HG02973 (cell line): ENCODE results near the gene CCDC69.
"Not testable (repeated sequence)": the region's sequence is repeated elsewhere in the genome, so short reads cannot be mapped to it uniquely, and the experiment has no call there.

Experiments
- ATAC-seq: cut with Tn5 transposase; IDR thresholded peaks from one replicate; pipeline ENCODE4 v1.9.1; 2021; ENCODE audit warnings: moderate library complexity; ENCODE audit not compliant: unreplicated experiment

Gene CCDC69

DNA sequence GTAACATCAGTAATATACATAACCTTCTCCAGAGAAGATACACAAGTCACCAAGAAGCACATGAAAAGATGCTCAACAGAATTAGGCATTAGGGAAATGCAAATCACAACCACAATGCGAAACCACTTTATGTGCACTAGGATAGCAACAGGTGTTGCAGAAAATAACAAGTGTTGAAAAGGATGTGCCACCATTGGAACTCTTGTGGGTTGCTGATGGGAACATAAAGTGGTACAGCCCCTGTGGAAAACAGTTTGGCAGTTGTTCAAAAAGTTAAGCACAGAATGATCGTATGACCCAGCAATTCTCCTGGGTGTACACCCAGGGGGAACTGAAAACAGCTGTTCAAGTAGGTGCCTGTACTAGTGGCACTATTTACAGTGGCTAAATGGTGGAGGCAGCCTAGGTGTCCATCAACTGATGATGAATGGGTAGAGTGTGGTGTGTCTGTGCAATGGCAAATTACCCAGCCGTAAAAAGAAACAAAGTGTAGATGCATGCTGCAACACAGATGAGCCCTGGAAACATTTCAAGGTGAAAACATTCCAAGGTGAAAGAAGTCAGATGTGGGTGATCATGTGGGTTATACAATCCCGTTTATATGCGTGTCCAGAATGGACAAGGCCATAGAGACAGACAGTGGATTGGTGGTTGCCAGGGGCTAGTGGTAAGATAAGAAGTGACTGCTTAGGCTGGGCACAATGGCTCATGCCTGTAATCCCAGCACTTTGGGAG, 27.2 kb downstream of the CCDC69 start:
- peak; percentile 87 for ATAC-seq

DNA sequence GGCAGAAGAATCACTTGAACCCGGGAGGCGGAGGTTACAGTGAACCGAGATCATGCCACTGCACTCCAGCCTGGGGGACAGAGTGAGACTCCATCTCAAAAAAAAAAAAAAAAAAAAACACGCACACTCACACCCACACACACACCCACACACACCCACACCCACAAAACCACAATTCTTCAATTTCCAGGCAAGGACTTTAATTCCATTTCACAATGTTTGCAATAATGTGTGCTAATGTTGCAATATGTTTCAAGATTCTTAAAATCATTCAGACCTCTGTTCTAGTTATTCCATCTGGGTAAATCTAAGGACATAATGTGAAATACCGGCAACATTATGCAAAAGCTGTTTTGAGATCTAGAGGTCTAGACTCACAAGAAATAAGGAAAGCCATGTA, 28.3 kb downstream of the CCDC69 start:
- no peak for ATAC-seq

DNA sequence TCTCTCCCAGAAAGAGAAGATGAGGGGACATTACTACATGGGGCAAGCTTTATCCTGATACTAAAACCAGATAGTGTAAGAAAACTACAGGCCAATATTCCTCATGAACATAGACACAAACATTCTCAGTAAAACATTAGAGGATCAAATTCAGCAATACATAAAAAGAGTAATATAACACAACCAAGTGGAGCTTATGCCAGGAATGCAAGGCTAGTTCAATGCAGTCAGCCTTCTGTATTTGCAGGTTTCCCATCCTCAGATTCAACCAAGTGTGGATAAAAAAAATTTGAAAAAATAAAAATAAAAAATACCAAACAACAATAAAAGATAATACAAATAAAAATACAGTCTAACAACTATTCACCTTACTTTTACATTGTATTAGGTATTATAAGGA, 31.3 kb downstream of the CCDC69 start:
- no peak for ATAC-seq

DNA sequence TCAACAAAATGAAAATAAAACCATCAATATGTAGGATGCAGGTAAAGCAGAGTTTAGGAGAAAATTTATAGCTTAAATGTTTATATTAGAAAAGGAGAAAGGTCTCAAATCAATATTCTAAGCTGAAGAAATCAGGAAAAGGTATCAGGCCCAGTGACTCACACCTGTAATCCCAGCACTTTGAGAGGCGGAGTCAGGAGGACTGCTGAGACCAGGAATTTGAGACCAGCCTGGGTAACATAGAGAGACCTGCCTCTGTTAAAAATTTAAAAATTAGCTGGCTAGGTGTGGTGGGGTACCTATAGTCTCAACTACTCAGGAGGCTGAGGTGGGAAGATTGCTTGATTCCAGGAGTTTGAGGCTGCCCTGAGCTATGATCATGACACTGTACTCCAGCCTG, 32.2 kb downstream of the CCDC69 start:
- no peak for ATAC-seq

DNA sequence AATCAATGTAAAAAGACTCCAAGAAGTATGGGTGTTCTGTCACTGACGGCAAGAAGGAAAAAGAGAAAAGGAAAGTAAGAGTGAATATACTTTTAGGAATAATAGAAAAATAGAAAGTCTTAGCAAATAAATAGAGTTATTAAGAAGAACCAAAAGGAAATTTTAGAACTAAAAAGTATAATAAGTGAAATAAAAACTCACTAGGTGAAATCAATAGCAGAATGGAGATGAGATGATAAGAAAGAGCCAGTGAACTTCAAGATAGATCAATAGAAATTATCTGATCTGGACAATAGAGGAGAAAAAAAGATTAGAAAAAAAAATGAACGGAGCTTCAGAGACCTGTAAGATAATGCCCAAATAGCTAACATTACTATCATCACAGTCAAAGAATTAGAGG, 34.7 kb downstream of the CCDC69 start:
- ATAC-seq: no peak

DNA sequence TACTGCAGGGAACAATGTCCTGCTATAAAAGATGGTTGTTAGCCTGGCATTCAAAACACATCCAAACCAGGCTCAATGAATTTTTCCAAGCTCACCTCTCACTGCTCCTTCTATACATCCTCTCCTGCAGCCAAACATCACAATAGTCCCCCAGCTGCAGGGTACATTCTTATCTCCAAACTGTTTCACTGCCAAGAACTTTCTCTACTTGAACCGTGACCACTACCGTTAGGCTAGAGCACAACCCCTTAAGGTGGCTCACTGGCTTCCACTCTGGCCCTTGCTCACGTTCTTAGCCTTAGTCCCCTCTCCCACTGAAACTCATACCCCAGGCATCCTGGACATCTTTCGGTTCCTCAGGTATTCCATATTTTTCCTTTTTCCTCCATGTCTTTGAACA, 37.4 kb downstream of the CCDC69 start:
- no peak for ATAC-seq

DNA sequence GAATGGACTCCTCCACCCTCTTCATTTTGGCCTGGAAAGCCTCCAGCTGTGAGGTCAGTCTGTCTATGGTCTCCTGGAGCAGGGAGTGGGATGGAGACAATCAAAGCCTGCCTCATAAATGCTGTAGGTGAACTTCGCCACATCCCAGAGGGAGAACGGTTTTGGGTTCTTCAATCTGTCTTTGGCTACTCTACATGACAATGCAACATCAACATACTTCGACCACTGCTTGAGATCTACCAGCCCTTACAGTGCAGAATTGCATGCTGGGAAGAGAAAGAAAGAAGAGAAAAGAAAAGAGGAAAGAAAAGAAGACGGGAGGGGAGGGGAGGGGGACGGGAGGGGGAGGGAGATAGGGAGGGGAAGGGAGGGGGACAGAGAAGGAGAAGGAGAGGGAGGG, 37.8 kb downstream of the CCDC69 start:
- no peak for ATAC-seq

DNA sequence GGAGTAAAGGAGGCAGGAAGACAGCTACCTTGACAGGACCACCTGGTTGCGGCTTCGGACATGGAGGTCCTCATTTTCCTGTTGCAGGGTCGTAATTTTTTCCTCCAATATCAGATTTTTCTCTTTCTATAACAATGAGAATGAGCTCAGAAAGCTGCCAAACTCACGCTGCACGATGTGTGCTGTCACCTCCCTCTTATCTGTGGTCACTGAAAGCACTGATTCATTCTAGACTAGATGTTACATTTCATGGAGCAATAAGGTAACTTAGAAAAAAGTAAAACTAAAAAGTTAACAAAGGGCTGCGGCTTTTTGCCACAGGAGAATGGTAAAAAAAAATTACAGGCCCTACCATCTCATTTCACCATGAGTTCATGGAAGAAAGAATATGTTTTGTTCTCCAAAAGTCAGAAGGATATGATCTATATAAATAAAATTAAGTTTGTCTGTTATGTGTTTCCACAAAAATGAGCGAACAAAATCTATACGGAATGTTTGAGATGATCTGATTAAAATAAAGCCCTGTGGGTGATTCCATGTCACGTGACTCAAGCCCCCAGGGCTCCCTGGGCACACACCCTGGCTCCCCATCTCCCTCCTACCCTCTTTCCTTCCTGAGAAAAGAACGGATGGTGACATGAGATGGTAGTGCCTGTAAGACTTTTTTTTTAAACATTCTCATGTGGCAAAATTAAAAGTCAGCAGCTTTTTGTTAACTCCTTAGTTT, 39.4 kb downstream of the CCDC69 start:
- no peak for ATAC-seq

DNA sequence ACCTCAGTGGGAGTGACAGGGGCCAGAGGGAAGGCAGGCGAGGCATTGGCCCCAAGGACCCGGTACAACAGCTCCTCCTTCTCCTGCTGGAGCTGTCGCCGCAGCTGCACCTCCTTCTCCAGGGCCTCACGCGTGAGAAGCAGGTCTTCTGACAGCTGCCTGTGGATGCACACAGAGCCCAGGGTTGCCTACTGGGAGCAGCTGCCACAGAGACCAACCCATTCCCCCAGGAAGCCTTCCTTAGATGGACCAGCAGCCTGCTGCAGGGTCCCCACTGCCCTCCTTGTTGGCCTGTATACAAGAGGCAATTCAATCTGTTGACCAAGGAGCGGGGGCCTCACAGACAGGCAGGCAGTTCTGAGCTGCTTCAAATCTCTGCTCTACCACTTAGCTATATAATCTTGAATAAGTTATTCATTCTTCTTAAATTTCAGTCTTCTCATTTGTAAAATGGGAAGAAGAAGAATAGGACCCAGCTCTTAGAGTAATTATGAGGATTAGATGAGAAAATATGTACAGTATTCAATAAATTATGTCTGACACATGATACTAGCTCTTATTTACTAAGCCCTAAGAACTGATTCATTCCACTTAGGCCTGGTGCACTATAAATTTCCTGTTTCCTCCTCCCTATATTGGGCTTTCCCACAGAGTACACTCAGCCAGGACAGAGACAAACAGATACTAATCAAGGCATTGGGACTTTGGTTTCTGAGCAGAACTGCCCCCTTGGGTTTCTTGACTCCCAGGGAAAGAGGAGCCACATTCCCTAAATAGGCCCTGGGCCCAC, 40.2 kb downstream of the CCDC69 start:
- ATAC-seq: no peak

DNA sequence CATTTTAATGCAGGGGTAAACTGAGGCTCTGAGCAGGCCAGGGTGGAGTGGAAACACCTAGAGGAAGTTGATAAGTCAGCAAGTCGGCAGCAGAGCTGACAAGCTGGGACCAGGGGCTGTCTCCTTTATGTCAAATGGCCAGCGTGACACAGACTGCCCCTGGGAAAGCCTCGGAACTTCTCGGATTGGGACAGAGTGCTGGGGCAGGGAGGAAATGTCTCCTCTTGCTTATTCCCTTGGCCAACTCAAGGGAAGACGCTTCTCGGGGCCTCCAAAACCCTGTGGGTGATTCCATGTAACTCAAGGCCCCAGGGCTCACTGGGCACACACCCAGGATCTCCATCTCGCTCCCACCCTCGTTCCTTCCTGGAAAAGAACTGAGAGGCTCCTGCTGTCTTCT, 40.9 kb downstream of the CCDC69 start:
- ATAC-seq: no peak

DNA sequence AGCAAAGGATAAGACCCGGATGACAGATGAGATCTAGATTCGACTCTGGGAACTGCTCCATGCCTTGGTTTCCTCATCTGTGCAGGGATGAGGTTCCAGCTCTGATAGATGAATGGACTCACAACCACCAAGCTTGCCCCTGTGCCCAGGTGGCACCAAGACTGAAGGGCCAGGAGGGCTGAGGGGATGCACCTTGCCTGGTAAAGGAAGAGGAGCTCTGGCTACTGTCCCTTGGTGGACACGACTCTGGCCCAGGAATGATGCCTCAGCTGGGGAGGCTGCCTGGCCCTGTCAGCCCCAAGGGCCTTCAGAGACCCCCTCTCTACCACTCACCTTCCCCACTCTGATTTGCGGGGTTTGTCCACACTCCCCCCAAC, 41.4 kb downstream of the CCDC69 start:
- ATAC-seq: no peak

DNA sequence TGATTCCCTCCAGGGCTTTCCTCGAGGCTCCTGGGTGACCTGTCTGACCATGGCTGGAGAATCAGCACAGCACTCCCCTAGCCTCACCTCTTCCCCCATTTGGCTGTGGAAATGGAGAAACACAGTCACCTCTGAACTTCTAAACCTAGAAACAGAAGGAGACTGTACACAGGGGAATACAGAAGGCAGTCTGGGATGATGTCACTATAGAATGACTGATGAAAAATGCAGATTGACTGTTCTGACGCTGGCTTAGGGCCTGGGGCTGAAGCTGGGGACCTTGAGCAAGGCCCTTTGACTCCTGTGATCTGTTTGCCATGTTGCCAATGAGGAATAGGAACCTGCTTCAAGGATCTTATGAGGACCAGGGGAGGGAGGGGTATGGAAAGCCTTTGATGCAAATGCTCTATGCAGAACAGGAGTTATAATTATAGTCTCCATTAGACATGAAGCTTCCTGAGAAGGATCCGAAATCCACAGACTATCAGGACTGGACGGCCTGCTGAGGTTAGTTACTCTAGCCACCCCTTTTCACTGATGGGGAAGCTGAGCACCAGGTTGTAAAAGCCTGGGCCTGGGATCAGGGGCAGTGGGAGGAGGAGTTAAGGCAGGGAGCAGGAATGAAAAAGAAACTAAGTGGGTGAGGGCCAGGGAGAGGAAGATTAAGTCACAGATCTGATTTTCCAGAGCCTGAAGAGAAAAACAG, 41.9 kb downstream of the CCDC69 start:
- no peak for ATAC-seq

DNA sequence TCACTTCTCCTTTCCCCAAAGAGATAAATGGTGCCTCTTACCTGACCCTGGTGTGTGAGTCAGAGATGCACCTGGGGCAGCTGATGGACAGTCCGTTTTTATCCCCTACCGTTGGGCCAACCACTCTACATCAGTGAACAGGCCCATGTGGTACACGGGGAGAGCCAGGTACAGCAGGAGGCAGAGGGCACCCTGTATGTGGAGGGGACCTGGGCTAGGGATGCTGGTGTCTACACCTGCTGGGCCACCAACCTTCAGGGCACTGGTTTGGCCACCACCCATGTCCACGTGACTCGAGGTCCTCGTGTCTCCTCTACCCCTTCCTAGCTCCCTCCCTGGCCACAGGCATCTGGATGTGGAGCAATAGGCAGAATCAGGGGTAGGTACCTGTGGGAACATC, 43.6 kb downstream of the CCDC69 start:
- no peak for ATAC-seq

DNA sequence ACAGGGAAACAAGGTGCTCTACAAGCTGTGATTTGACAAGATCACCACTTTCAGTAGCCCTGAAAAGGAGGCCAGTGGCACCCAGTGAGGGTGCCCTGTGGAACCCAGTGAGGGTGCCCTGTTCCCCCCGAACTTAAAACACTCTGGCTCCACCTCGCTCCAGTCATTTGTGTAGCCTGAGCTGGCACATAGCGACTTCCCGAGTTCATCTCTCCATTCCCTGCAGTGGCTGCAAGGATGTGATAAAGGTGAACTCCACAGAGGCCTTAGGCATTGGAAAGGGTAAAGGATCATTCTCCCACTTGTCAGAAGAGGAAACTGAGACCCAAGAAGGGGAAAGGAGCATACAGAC, 44.4 kb downstream of the CCDC69 start:
- ATAC-seq: no peak

DNA sequence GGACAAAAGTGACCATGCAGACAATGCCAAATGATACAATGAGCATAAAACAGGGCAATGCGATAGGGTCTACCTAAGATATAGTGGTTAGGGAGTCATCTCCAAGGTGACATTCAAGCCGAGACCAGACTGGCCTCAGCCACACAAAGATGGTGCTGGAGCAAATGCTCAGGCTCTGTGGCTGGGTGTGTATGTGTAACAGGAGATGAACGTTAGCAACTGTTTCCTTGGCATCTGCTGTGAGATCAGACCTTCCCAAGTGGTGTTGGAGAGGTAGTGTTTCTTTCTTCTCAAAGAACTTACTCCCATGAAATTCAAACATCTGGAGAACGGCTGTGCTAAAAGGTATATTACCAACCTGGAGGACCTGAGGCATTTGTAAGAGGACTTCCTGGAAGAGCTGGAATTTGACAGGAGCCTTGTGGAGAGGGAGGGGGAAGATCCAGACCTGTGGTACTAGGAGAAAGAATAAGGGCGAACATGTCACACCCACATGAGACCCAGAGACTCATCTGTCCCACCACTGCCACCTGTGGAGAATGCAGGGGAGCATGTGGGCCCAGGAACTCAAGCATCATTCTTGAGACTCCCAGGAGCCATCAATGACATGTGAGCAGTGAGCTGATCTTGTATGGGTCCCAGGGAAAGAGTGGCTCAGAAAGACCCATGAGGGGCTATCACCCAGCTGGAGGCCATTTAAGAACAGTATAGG, 45.0 kb downstream of the CCDC69 start:
- no peak for ATAC-seq

DNA sequence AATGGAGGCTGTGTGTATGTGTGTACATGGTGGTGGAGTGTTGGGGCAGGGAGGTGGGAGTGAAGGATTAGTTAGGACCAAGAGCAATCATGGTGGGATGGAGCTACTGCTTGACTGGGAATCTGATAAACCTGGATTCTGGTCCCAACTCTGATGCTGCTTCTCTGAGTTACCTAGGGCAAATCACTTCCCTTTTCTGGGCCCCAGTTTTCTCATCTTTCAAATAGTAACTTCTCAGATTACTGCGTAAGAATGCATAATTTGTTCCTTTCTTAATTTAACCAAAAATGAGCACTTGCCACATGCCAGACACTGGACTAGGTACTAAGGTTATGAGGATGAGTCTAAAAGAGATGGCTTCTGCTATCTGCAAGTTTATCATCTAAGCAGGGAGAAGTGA, 45.5 kb downstream of the CCDC69 start:
- ATAC-seq: no peak

DNA sequence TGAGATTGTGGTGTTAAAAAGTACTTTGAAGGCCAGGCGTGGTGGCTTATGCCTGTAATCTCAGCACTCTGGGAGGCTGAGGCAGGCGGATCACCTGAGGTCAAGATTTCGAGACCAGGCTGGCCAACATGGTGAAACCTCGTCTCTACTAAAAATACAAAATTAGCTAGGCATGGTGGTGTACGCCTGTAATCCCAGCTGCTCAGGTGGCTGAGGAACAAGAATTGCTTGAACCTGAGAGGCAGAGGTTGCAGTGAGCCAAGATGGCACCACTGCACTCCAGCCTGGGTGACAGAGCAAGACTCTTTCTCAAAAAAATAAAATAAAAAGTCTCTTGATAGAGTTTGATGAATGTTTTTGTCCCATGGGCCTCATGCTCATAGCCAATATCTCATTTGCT, 47.6 kb downstream of the CCDC69 start:
- not testable (repeated sequence) for ATAC-seq

DNA sequence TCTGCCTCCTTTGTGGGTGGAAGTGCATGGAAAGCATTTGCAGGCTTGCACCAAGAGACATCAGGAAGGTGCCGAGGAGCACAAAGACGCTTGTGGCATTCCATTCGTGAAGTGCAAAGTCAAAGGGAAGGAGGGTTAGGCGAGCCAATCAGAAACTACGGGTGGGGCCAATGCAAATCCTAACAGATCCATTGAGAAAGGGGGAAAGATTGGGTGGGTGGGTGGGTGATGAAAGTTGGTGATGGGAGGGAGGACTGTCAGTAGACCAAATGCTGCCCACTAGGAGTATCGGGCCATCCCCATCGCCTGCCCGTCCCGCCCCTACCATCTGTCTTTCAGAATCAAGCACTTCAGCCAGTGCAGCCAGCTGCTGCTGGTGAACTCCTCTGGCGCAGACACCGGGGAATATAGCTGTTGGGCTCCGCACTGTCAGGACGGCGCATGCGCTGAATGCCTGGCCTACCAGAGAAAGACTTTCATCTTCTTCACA, 49.2 kb downstream of the CCDC69 start:
- ATAC-seq: no peak

DNA sequence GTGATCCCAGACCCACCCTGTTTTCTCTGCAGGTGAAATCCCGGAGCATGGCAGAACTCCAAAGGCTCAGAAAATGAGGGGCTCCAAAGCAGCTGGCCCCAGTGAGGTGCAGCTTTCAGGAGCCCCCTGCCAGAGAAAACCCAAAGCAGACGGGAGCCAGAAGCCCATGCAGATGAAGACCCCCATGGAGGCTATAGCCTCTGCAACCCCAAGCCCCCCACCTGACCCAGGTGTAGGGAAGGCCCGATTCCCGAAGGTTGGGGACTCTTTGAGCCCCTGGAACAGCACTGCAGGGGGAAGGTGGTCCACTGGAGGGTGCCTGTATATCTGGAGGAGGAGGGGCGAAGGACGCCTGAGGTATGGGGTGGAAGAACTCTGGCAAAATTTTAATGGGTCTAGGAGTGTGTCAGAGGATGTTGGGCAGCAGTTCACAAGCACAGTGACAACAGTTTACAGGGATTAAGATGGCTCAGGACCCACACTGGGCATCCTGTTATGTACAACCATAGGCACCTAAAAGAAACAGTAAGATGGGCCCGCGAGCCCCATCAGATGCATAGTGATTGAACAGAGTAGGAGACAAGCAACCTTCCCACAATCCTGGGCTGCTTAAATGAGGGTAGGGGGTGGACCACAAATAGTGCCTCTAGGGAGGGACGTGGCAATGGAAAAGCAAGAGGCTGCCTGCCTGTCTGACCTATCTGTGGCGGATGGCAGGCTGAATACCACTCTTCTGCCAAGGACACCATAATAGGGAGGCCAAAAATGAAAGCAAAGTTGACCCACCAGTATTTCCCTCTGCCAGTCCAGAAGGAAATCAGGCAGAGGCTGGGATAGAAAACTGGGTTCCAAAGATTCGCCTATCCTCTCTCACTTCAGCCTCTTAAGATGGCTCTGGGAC, 49.9 kb downstream of the CCDC69 start:
- no peak for ATAC-seq

DNA sequence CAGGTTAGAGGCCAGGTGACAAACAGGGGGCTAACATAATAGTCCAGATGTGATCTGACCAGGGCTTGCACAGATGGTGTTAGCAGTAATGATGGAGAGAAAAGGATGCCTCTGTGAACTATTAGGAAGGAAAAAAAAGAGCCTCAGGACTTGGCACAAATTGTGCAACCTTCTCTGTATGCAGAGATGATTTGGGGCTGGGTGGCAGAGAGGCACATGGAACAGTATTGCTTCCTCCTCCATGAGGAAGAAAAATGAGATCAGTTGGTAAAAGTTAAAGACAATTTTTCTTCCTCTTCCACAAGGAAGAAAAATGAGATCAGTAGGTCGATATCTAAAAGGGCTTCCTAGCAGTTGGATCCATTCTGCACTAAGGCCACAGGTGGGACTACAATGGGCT, 52.4 kb downstream of the CCDC69 start:
- ATAC-seq: no peak
